Hepatocyte (in vitro differentiated cells): ENCODE results near the gene HILPDA.
"Not testable (repeated sequence)": the region's sequence is repeated elsewhere in the genome, so short reads cannot be mapped to it uniquely, and the experiment has no call there.

Experiments used
- CTCF ChIP-seq: fragments of 200-600 bp; sonication (generic); IDR thresholded peaks from 2 replicates; pipeline ENCODE4 v1.5.1; 2016; ENCODE audit warnings: antibody characterized with exemption, mild to moderate bottlenecking; ENCODE audit not compliant: poor library complexity
- EZH2 ChIP-seq: fragments of 200-600 bp; sonication (generic); IDR thresholded peaks from 2 replicates; pipeline ENCODE4 v1.6.1; 2016; ENCODE audit warnings: antibody characterized with exemption, mild to moderate bottlenecking, borderline replicate concordance

GRCh38 chr7:128506819-128507218, 51.1 kb downstream of the HILPDA start:
- TF ChIP-seq CTCF, EZH2: not testable (repeated sequence)
